T-helper 1 cell treated with Interleukin-12 subunit alpha and Interleukin-12 subunit beta and Interleukin-4 antibody, amounts not matched to agents 30 ng/mL and 1 ng/mL, for 36 hours (primary cell): ENCODE measurements around the gene NACA2. TPM values are rescaled to one million over a fixed set of nuclear protein-coding genes. Genes with fewer than 3 reads are reported as not detected.

Experiments
- intact Hi-C: fragments of 100-400 bp; cut with micrococcal nuclease; formaldehyde crosslinking; loops from one replicate; pipeline ENCODE4 v1.15.1; 2024
- total RNA-seq: library from RNA; stranded (reverse); gene quantifications from 2 replicates; pipeline ENCODE4 v1.2.3, GENCODE V29; 2022

The NACA2 gene
- total RNA-seq, 1 donor from 2014 or later = 0.37 TPM

DNA sequence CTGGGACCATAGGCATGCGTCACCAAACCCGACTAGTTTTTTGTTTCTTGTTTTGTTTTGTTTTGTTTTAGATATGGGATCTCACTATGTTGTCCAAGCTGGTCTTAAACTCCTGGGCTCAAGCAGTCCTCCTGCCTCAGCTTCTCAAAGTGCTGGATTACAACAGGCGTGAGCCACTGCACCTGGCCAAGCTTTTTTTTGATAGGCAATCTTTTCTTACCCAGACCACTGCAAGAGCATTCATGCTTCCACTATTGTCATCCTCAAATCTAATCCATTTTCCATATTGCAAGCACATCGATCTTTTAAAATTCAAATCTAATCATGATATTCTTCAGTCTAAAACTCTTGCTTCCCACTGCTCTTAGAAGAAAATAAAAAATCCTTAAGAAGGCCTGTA is 10.3 kb upstream of the NACA2 start:
- intact Hi-C loops = no loop called here

DNA sequence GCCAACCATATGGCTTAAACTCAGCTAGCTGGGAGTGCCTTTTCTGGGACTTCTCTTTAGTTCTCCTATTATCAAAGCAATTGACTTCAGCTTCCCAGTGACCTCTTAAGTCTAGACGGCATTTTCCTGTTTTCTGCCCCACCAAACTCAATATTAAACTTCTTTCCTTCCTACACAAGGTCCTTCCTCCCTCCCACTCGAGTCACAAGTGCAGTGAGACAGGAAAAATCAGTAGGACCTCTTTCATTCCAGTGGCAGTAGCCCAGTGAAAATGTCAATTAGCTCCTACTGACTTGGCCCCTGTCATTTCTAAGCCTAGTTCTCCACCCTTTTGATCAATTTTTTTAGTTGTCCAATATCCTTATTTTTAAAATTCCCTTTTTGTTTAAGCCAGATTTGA is 9.6 kb upstream of the NACA2 start:
- intact Hi-C loops = no loop called here

- intact Hi-C loops = no loop called here
Measured at GRCh38 chr17:61599608-61600007, 8.6 kb upstream of the NACA2 start.

DNA sequence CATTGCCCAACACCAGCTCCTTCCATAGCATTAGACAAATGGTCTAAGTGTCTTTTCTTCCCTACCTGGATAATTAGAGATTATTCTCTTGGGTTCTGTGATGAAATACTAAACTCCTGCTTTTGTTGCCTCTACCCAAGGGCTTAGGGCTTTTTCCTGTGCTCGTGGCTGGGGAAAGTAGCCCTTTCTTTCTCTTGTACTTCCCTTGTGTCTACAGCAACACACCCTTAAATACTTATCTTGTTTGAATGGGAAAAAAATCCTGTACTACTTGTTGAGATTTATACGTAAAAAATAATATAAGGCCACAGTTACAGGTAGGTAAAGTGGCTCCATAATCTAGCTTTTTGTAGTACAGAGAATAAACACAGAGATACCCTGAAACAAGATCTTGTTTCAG is 7.0 kb upstream of the NACA2 start:
- intact Hi-C loops = no loop called here

DNA sequence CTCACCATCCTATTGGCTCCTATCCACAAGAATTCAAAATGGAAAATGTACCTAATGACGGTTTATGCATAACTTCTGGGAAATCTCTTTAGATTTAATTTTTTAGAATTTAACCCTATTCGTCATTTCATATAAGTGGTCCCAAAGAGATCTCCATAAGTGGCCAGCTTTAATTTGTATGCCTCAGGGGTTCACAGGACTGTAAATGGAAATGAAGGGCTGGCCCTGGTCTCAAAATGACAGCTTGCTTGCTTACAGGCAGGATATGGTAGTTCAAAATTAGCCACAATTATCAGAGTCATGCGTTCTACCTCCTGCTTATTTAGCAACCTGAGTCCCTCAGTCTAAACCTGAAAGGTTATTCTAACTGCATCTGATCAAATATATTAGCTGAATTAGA is 6.6 kb upstream of the NACA2 start:
- intact Hi-C loops = no loop called here

- intact Hi-C loops = no loop called here
Measured at GRCh38 chr17:61595418-61596186, 4.6 kb upstream of the NACA2 start.

DNA sequence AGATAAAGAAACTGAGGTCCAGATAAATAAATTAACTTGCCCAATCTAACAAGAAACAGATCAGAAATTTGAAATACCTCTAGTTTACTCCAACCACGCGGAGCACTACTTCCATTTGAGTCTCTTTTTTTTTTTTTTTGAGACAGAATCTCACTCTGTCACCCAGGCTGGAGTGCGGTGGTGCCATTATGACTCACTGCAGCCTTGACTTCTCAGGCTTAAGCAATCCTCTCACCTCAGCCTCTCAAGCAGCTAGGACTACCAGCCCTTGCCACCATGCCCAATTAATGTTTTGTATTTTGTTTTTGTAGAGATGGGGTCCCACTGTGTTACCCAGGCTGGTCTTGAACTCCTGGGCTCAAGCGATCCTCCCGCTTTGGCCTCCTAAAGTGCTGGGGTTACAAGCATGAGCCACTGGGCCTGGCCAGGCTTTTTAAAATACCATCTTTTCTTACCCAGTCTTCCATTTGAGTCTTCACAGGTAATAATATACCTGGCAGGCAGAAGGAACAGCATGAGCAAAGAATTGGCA is 3.3 kb upstream of the NACA2 start:
- intact Hi-C loops = no loop called here

- intact Hi-C loops = no loop called here
Measured at GRCh38 chr17:61593426-61593825, 2.4 kb upstream of the NACA2 start.

DNA sequence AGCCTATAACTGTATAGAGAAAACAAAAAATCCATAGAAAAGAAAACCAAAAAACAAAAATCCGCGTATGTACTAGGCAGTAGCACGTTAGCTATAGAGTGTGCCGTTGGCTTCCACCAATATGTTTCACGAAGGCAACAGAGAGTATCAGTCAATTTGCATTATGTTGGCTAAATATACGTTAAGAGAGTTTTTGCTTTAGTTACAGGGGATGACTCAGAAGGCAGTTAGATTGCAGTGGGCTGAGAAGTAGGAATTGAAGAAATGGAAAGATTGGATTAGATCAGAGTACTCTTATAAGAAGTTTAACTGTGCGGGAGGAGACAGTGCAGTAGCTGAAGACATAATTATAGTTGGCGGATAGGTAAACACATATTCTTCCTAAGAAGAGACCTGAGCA is 911 bp upstream of the NACA2 start:
- intact Hi-C loops = no loop called here

DNA sequence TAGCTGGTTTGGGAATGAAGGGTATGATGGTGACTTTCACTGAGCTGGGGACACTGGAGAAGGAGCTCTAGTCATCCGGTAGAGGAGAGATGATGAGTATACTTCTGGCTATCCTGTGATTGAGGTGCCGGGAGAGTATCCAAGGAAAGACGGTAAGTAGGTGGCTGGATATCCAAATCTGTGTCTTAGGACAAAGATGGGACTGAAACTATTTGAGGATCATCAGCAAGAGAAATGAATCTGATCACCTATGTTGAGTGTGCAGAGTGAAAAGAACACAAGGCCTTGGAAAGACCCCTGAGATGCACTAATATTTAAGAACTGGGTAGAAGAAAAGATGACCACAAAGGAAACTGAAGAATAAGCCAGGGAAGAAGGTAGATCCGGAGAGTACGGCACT is 1.0 kb downstream of the NACA2 start:
- intact Hi-C loops = loop anchor here (10.0 kb wide), 1 partner anchor 615 kb away; no protein-coding TSS in a partner anchor

DNA sequence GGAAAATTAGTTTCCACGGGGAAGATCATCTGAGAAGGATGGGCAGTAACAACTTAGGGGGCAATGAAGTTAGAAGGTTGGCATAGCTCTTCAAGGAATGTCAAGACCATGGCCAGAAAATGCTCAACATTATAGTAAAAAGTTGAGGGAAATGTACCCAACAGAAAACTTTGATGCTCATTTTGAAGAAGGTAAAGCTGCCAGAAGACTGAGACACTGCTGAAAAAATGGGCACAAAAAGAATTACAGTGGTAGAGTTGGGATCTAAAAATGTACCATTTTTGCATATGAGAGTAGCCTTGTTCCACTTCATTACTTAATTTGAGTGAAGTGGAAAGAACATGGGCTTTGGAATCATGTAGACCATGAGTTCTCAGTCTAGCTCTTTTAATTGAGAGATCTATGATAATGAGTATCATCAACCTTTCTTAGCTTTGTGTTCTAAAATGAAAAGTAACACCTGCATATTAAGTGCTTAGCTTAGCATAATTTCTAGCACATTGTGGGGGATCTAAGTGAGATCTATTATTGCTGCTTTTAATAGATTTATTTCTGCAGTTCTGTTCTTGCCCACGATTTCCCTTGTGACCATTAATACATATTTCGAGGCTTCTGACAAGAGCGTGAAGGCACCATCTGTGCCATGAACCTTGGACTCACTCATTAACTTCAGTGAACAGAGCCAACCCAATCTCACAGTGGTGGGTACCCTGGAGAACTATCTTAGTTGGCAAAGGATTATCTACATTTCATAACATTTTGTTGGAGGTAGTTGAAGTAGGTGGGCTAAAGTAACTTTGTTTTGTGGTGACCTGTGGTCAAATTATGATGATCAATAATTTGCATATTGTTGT is 3.0 kb downstream of the NACA2 start:
- intact Hi-C loops = loop anchor here (10.0 kb wide), 1 partner anchor 613 kb away; no protein-coding TSS in a partner anchor

GRCh38 chr17:61587242-61587641 is 3.8 kb downstream of the NACA2 start:
- intact Hi-C loops = loop anchor here (10.0 kb wide), 1 partner anchor 612 kb away; no protein-coding TSS in a partner anchor

GRCh38 chr17:61586622-61587021 is 4.4 kb downstream of the NACA2 start:
- intact Hi-C loops = loop anchor here (10.0 kb wide), 1 partner anchor 612 kb away; no protein-coding TSS in a partner anchor

DNA sequence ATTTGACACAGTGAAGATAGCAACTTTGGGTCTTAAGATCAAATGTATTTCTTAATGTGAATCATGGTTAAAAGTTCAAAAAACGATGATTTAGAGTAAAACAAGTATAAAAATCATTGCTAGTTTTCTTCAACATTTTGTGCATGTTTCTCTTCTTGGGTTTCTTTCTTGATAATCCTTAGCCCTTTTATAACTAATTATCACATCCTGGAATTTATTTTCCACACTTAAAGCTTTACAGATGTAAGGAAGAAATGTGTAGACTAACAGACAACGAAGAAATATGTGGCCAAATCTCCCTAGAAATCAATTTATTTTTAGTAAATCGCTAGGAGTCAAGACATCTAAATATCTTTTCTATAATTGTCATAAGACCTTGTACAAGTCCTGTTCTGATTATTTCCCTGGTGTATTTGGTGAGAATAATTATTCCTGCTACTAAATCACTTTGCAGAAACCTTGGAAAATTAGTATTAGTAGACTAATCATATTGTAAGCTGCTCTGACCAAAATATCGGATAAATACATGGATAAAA is 4.9 kb downstream of the NACA2 start:
- intact Hi-C loops = loop anchor here (10.0 kb wide), 1 partner anchor 611 kb away; no protein-coding TSS in a partner anchor

GRCh38 chr17:61584866-61585265 is 6.2 kb downstream of the NACA2 start:
- intact Hi-C loops = loop anchor here (10.0 kb wide), 1 partner anchor 610 kb away; no protein-coding TSS in a partner anchor

GRCh38 chr17:61584266-61584665 is 6.8 kb downstream of the NACA2 start:
- intact Hi-C loops = loop anchor here (10.0 kb wide), 1 partner anchor 609 kb away; no protein-coding TSS in a partner anchor

GRCh38 chr17:61583660-61584264 is 7.3 kb downstream of the NACA2 start:
- intact Hi-C loops = loop anchor here (1.0 to 10.0 kb wide), 2 partner anchors 171 to 609 kb away; no protein-coding TSS in a partner anchor

DNA sequence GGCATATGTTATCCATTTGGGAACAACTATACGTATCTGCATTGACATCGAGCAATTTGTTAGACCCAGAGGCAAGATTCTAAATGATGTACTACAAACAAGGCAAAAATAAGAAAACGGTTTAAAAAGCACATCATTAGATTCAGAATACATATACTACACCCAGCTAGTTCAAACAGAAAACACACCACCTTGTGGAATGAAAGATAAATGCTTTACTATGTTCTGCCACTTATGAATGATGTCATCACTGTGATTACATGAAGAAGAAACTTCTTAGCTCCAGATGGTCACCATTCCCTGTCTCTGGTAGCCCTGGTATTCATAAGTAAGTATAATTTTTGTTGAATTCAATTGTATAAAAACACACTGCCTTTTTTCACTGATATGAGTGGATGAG is 7.8 kb downstream of the NACA2 start:
- intact Hi-C loops = loop anchor here (1.0 to 10.0 kb wide), 2 partner anchors 171 to 608 kb away; no protein-coding TSS in a partner anchor

DNA sequence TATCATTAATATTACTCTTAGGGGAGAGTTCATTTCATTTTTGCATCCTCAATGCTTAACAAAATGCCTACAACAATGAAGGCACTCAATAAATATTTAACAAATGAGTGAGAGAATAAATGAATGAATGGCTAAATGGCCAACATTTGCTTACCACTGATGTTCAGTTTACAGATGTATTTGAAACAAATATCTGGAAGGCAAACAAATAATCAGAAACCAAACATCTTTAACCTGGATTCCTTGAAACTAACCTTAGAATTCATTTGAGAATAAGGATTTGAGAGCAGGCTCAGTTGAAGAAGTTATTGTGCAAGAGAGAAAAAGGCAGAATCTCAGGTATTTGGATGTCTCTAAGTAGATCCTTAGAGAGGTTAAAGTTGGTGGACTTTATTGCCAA is 8.4 kb downstream of the NACA2 start:
- intact Hi-C loops = loop anchor here (10.0 kb wide), 1 partner anchor 608 kb away; no protein-coding TSS in a partner anchor

- intact Hi-C loops = loop anchor here (10.0 kb wide), 1 partner anchor 607 kb away; no protein-coding TSS in a partner anchor
Measured at GRCh38 chr17:61581611-61582349, 9.2 kb downstream of the NACA2 start.
